Effector memory CD4-positive, alpha-beta T cell (primary cell): Measurements from ENCODE around the gene CDH22.

Experiments used
- DNase-seq, 3 donors: peaks; one replicate each; pipeline ENCODE4 v3.0.0-alpha.2; 2020
- H3K27ac ChIP-seq: 2 replicates; pipeline ENCODE4 v1.7.0; 2013; ENCODE audit warnings: mild to moderate bottlenecking, low read length, moderate library complexity; ENCODE audit not compliant: insufficient read depth, poor library complexity, severe bottlenecking
- H3K27me3 ChIP-seq: replicated peaks from 2 replicates; pipeline ENCODE4 v1.7.0; 2013; ENCODE audit warnings: mild to moderate bottlenecking, low read length; ENCODE audit not compliant: insufficient read depth, control insufficient read depth, poor library complexity, severe bottlenecking
- H3K36me3 ChIP-seq: 2 replicates; pipeline ENCODE4 v1.7.0; 2013; ENCODE audit warnings: mild to moderate bottlenecking, low read length, moderate library complexity; ENCODE audit not compliant: control insufficient read depth, insufficient read depth
- H3K4me1 ChIP-seq: 2 replicates; pipeline ENCODE4 v1.7.0; 2013; ENCODE audit warnings: low read length, mild to moderate bottlenecking; ENCODE audit not compliant: control insufficient read depth, insufficient read depth, poor library complexity, severe bottlenecking
- H3K4me3 ChIP-seq: 2 replicates; pipeline ENCODE4 v1.7.0; 2013; ENCODE audit warnings: low read length, low read depth, mild to moderate bottlenecking; ENCODE audit not compliant: insufficient read depth, poor library complexity, severe bottlenecking
- H3K9me3 ChIP-seq: 2 replicates; pipeline ENCODE4 v1.7.0; 2013; ENCODE audit warnings: mild to moderate bottlenecking, low read length, moderate library complexity; ENCODE audit not compliant: control insufficient read depth

CDH22 gene

GRCh38 chr20:46219190-46219589, 89.1 kb downstream of the CDH22 start:
- no peak overlapping the region for H3K4me3 ChIP-seq
- H3K36me3 ChIP-seq, result no peaks in the 10 kb centered on the region
- H3K27ac ChIP-seq, result no peak overlapping the region
- H3K27me3 ChIP-seq, result no peaks in the 10 kb centered on the region
- no peaks in the 10 kb centered on the region for H3K4me1 ChIP-seq
- no peak for DNase-seq
- no peaks in the 10 kb centered on the region for H3K9me3 ChIP-seq

- Histone ChIP-seq H3K36me3 (no peaks in the 10 kb centered on the region), H3K27me3 (no peaks in the 10 kb centered on the region), H3K27ac (no peak overlapping the region), H3K4me3 (no peak overlapping the region), H3K9me3 (no peaks in the 10 kb centered on the region), H3K4me1 (no peaks in the 10 kb centered on the region)
- no peak for DNase-seq
These were observed 89.6 kb downstream of the CDH22 start for GRCh38 chr20:46218656-46219055.

- Histone ChIP-seq H3K4me1 (no peaks in the 10 kb centered on the region), H3K36me3 (no peaks in the 10 kb centered on the region), H3K4me3 (no peak overlapping the region), H3K27me3 (no peaks in the 10 kb centered on the region), H3K9me3 (no peaks in the 10 kb centered on the region), H3K27ac (no peak overlapping the region)
- no peak for DNase-seq
These were observed 90.7 kb downstream of the CDH22 start for GRCh38 chr20:46217583-46217982.

- no peak overlapping the region for H3K4me3 ChIP-seq
These were observed 91.4 kb downstream of the CDH22 start for GRCh38 chr20:46216770-46217464.

GRCh38 chr20:46215913-46216707, 92.2 kb downstream of the CDH22 start:
- Histone ChIP-seq H3K27me3 (peaks cover 2% of the 10 kb centered on the region), H3K9me3 (no peaks in the 10 kb centered on the region), H3K4me3 (no peak overlapping the region), H3K36me3 (no peaks in the 10 kb centered on the region), H3K4me1 (no peaks in the 10 kb centered on the region), H3K27ac (no peak overlapping the region)
- DNase-seq, result no peak

More at GRCh38 chr20:46216770-46217464, 91.4 kb downstream of the CDH22 start:
- DNase-seq, result no peak
- H3K36me3 ChIP-seq, result no peaks in the 10 kb centered on the region
- no peaks in the 10 kb centered on the region for H3K9me3 ChIP-seq
- no peaks in the 10 kb centered on the region for H3K27me3 ChIP-seq
- H3K4me1 ChIP-seq, result no peaks in the 10 kb centered on the region
- no peak overlapping the region for H3K27ac ChIP-seq

- no peak overlapping the region for H3K4me3 ChIP-seq
- no peaks in the 10 kb centered on the region for H3K9me3 ChIP-seq
- no peaks in the 10 kb centered on the region for H3K36me3 ChIP-seq
- no peak for DNase-seq
- H3K27me3 ChIP-seq, result peaks cover 2% of the 10 kb centered on the region
- no peaks in the 10 kb centered on the region for H3K4me1 ChIP-seq
- H3K27ac ChIP-seq, result no peak overlapping the region
These were observed 93.3 kb downstream of the CDH22 start for GRCh38 chr20:46214824-46215488.

- no peaks in the 10 kb centered on the region for H3K36me3 ChIP-seq
- DNase-seq, result no peak
- no peak overlapping the region for H3K4me3 ChIP-seq
- H3K27ac ChIP-seq, result no peak overlapping the region
- H3K9me3 ChIP-seq, result no peaks in the 10 kb centered on the region
- H3K27me3 ChIP-seq, result peaks cover 2% of the 10 kb centered on the region
- no peaks in the 10 kb centered on the region for H3K4me1 ChIP-seq
These were observed 94.1 kb downstream of the CDH22 start for GRCh38 chr20:46213946-46214823.

- H3K9me3 ChIP-seq, result no peaks in the 10 kb centered on the region
- no peak overlapping the region for H3K4me3 ChIP-seq
- H3K27me3 ChIP-seq, result peaks cover 2% of the 10 kb centered on the region
- DNase-seq, result no peak
- no peak overlapping the region for H3K27ac ChIP-seq
- H3K4me1 ChIP-seq, result no peaks in the 10 kb centered on the region
- H3K36me3 ChIP-seq, result no peaks in the 10 kb centered on the region
These were observed 95.4 kb downstream of the CDH22 start for GRCh38 chr20:46212876-46213275.

- no peaks in the 10 kb centered on the region for H3K36me3 ChIP-seq
- peaks cover 2% of the 10 kb centered on the region for H3K27me3 ChIP-seq
- no peak overlapping the region for H3K4me3 ChIP-seq
These were observed 96.0 kb downstream of the CDH22 start for GRCh38 chr20:46212252-46212651.

More at GRCh38 chr20:46212252-46212651, 96.0 kb downstream of the CDH22 start:
- H3K27ac ChIP-seq, result no peak overlapping the region
- H3K4me1 ChIP-seq, result no peaks in the 10 kb centered on the region
- no peak for DNase-seq
- H3K9me3 ChIP-seq, result no peaks in the 10 kb centered on the region
